Caco-2 (cell line): Measurements from ENCODE around the gene AUTS2. TPM values are rescaled to one million over a fixed set of nuclear protein-coding genes. Genes with fewer than 3 reads are reported as not detected.

ENCODE experiments used
- BruUV-seq: library from RNA; stranded (reverse); fragments of 400-500 nt; replicated peaks from 2 replicates; lab custom pipeline; 2021; lab: Mats Ljungman, UMichigan
- CTCF ChIA-PET: fragments of 300-600 bp; sonication (Branson Sonifier 250); formaldehyde crosslinking; loops from one replicate; lab custom pipeline; 2022; ENCODE audit warnings: antibody characterized with exemption; lab: Charles Lee
- POLR2A ChIA-PET: fragments of 300-600 bp; sonication (Branson Sonifier 250); formaldehyde crosslinking; loops from one replicate; lab custom pipeline; 2022; ENCODE audit warnings: antibody characterized with exemption; lab: Charles Lee
- DNase-seq, 2 experiments: peaks; one replicate each; pipeline versions ENCODE4 v3.0.0 to v3.0.0-alpha.2; 2020 to 2022
- H3K27me3 ChIP-seq: replicated peaks from 2 replicates; pipeline ENCODE4 v1.6.0; 2011; ENCODE audit warnings: low read length; ENCODE audit not compliant: control insufficient read depth, insufficient read depth
- H3K36me3 ChIP-seq: 2 replicates; pipeline ENCODE4 v1.5.1; 2011; ENCODE audit warnings: low read length; ENCODE audit not compliant: control insufficient read depth, insufficient read depth
- H3K4me1 ChIP-seq: fragments of 250-450 bp; sonication (Bioruptor Pico); 2 replicates; pipeline ENCODE4 v1.5.1; 2020; ENCODE audit warnings: mild to moderate bottlenecking
- H3K4me3 ChIP-seq: 2 replicates; pipeline ENCODE4 v1.5.1; 2011; ENCODE audit warnings: low read depth, mild to moderate bottlenecking, control low read depth, low read length
- H3K9me3 ChIP-seq: fragments of 250-450 bp; sonication (Bioruptor Pico); 2 replicates; pipeline ENCODE4 v1.5.1; 2020; ENCODE audit warnings: mild to moderate bottlenecking, moderate library complexity
- H3K27ac Mint-ChIP-seq: one replicate; pipeline ENCODE4 v1.8.0; 2022; ENCODE audit warnings: mixed read lengths; ENCODE audit not compliant: unreplicated experiment
- H3K27me3 Mint-ChIP-seq: one replicate; pipeline ENCODE4 v1.8.0; 2022; ENCODE audit warnings: mixed read lengths; ENCODE audit not compliant: insufficient read depth, unreplicated experiment
- H3K36me3 Mint-ChIP-seq: one replicate; pipeline ENCODE4 v1.8.0; 2022; ENCODE audit warnings: mild to moderate bottlenecking, mixed read lengths; ENCODE audit not compliant: insufficient read depth, unreplicated experiment
- H3K4me1 Mint-ChIP-seq: one replicate; pipeline ENCODE4 v1.8.0; 2022; ENCODE audit warnings: low read depth, mixed read lengths; ENCODE audit not compliant: unreplicated experiment
- H3K4me3 Mint-ChIP-seq: one replicate; pipeline ENCODE4 v1.8.0; 2022; ENCODE audit warnings: mild to moderate bottlenecking, moderate library complexity, mixed read lengths; ENCODE audit not compliant: unreplicated experiment
- H3K9me3 Mint-ChIP-seq: one replicate; pipeline ENCODE4 v1.8.0; 2022; ENCODE audit warnings: mixed read lengths; ENCODE audit not compliant: unreplicated experiment
- CTCF ChIP-seq, 2 experiments: fragments of 200-600 bp in 1 of 2; IDR thresholded peaks; 1 replicate in 1 of 2; 2 replicates in 1 of 2; pipeline versions ENCODE4 v1.5.1 to v1.8.0; 2011 to 2022; ENCODE audit warnings: antibody characterized with exemption in 1 of 2, control low read depth in 1 of 2, inconsistent platforms in 1 of 2, low read depth in 1 of 2, low read length in 1 of 2, mild to moderate bottlenecking in 1 of 2, moderate library complexity in 1 of 2; ENCODE audit not compliant: insufficient read depth in 1 of 2, severe bottlenecking in 1 of 2, unreplicated experiment in 1 of 2
- intact Hi-C: fragments of 100-400 bp; cut with micrococcal nuclease; formaldehyde crosslinking; loops from one replicate; pipeline ENCODE4 v1.10.0; 2022; ENCODE audit not compliant: unreplicated experiment
- total RNA-seq: library from RNA; stranded (reverse); gene quantifications from 2 replicates; pipeline ENCODE4 v1.2.3, GENCODE V29; 2022

The AUTS2 gene
- total RNA-seq, 1 experiment from 2014 or later = 37.1 TPM

DNA sequence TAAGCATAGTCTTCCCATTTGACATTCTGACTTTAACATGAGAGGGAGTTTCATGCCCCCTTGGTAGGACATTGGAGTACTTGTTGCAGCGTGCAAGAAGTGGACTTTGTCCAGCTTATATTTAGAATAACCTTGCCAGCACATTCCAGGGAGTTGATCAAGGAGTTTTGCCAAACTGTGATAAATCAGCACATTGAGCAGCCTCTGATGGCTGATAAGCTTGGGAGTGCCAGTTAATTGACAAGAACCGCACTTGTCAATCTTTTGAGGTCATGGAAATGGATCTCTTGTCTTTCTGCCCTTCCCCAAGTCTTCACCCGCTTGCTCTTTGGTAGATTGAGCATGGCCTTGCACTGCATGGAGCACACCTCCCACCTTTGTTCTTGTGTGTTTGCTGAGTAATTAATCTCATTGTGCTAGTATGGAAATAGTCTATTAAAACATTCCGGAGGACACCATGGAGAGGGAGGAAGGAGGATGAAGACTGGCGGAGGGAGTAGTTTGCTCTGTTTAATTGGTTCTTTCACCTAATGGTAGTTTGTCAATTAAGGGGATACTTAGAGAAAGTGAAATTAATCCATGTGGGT is 865.2 kb downstream of the AUTS2 start:
- no peak for TF ChIP-seq CTCF (IDR thresholded peaks at IDR 0.05; ENCODE audit: insufficient read depth in 1 of 2, low read depth in 1 of 2, low read length in 1 of 2, severe bottlenecking in 1 of 2, unreplicated experiment in 1 of 2)
- Mint-ChIP-seq H3K4me3 (no peak overlapping the region), H3K4me1 (peaks cover 17% of the 10 kb centered on the region), H3K36me3 (no peaks in the 10 kb centered on the region), H3K27me3 (no peaks in the 10 kb centered on the region), H3K9me3 (no peaks in the 10 kb centered on the region), H3K27ac (no peak overlapping the region)
- peaks cover 26% of the 10 kb centered on the region for H3K4me1 ChIP-seq
- intact Hi-C loops = loop anchor here (2.0 kb wide), 1 partner anchor 13 kb away; no protein-coding TSS in a partner anchor
- H3K27me3 ChIP-seq = no peaks in the 10 kb centered on the region
- H3K4me3 ChIP-seq = no peak overlapping the region
- H3K9me3 ChIP-seq = no peaks in the 10 kb centered on the region
- CTCF ChIA-PET = no interaction called here
- POLR2A ChIA-PET = interaction anchor here (0.7 kb wide), 1 partner anchor 21 kb away, joined by 4 read pairs; no protein-coding TSS in a partner anchor
- no peaks in the 10 kb centered on the region for H3K36me3 ChIP-seq
- no TSS peak for BruUV-seq
- peak; percentile 19 to 47 for DNase-seq

- Histone ChIP-seq H3K4me1 (peaks cover 13% of the 10 kb centered on the region), H3K27me3 (no peaks in the 10 kb centered on the region), H3K36me3 (no peaks in the 10 kb centered on the region), H3K9me3 (no peaks in the 10 kb centered on the region), H3K4me3 (no peak overlapping the region)
- no TSS peak for BruUV-seq
- H3K9me3 Mint-ChIP-seq = no peaks in the 10 kb centered on the region
- no peak for DNase-seq
- intact Hi-C loops = no loop called here
- ChIA-PET POLR2A (no interaction called here), CTCF (no interaction called here)
- no peaks in the 10 kb centered on the region for H3K27me3 Mint-ChIP-seq
- no peaks in the 10 kb centered on the region for H3K36me3 Mint-ChIP-seq
- H3K4me1 Mint-ChIP-seq = peaks cover 15% of the 10 kb centered on the region
- no peak for TF ChIP-seq CTCF (IDR thresholded peaks at IDR 0.05; ENCODE audit: insufficient read depth in 1 of 2, low read depth in 1 of 2, low read length in 1 of 2, severe bottlenecking in 1 of 2, unreplicated experiment in 1 of 2)
- no peak overlapping the region for H3K27ac Mint-ChIP-seq
- no peak overlapping the region for H3K4me3 Mint-ChIP-seq
These were observed 868.6 kb downstream of the AUTS2 start for GRCh38 chr7:70466725-70467364.

DNA sequence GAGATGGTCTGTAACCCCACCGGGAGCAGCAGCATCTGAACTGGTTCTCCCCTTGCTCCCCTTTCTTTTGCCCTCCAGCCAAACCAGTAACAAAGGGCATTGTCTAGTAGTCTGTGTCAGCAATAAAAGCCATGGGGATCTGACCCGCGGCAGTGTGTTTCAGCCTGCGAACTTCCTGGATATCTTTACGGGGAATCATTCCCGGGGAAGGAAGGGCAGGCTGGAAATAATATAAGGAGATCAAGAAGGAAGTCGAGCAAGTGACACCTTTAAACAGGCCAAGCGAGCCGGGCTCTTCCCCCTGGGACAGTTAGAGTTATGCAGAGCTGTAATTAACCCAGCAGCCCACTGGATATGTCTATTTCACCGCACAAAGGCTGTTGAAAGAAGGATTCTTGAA is 872.5 kb downstream of the AUTS2 start:
- H3K4me1 ChIP-seq = no peaks in the 10 kb centered on the region; the same call in 1 of the 2 replicates
- CTCF ChIA-PET = no interaction called here
- BruUV-seq = no TSS peak
- POLR2A ChIA-PET = no interaction called here
- Mint-ChIP-seq H3K36me3 (no peaks in the 10 kb centered on the region), H3K27me3 (no peaks in the 10 kb centered on the region), H3K4me1 (peaks cover 6% of the 10 kb centered on the region), H3K27ac (no peak overlapping the region), H3K4me3 (no peak overlapping the region), H3K9me3 (no peaks in the 10 kb centered on the region)
- H3K27me3 ChIP-seq = no peaks in the 10 kb centered on the region
- H3K36me3 ChIP-seq = no peaks in the 10 kb centered on the region
- DNase-seq = no peak
- intact Hi-C loops = no loop called here
- H3K4me3 ChIP-seq = no peak overlapping the region
- no peaks in the 10 kb centered on the region for H3K9me3 ChIP-seq
- no peak for TF ChIP-seq CTCF (IDR thresholded peaks at IDR 0.05; ENCODE audit: insufficient read depth in 1 of 2, low read depth in 1 of 2, low read length in 1 of 2, severe bottlenecking in 1 of 2, unreplicated experiment in 1 of 2)
